Activated naive CD4-positive, alpha-beta T cell treated with anti-CD3 and anti-CD28 coated beads, Interleukin-2, amount 10 ng/mL, durations not matched to agents 7 days and 5 days (primary cell): ENCODE results near the gene MAP4K5.

ENCODE experiments used
- CTCF ChIA-PET: fragments of 350-600 bp; sonication (Branson Sonifier 250); formaldehyde crosslinking; loops from one replicate; lab custom pipeline; 2021; ENCODE audit warnings: antibody characterized with exemption; lab: Charles Lee
- DNase-seq: peaks from one replicate; pipeline ENCODE4 v3.0.0-alpha.2; 2020
- H3K27ac Mint-ChIP-seq: one replicate; pipeline ENCODE4 v1.8.0; 2021; ENCODE audit warnings: mild to moderate bottlenecking, moderate library complexity, mixed read lengths
- H3K27me3 Mint-ChIP-seq: one replicate; pipeline ENCODE4 v1.8.0; 2021; ENCODE audit warnings: mild to moderate bottlenecking, mixed read lengths
- H3K36me3 Mint-ChIP-seq: one replicate; pipeline ENCODE4 v1.8.0; 2021; ENCODE audit warnings: mixed read lengths
- H3K4me1 Mint-ChIP-seq: one replicate; pipeline ENCODE4 v1.8.0; 2021; ENCODE audit warnings: mixed read lengths
- H3K4me3 Mint-ChIP-seq: one replicate; pipeline ENCODE4 v1.8.0; 2021; ENCODE audit warnings: mild to moderate bottlenecking, moderate library complexity, mixed read lengths
- H3K9me3 Mint-ChIP-seq: one replicate; pipeline ENCODE4 v1.8.0; 2021; ENCODE audit warnings: mixed read lengths

Gene MAP4K5

GRCh38 chr14:50373959-50374358 lies 158.4 kb downstream of the MAP4K5 start:
- Mint-ChIP-seq H3K9me3 (no peaks in the 10 kb centered on the region), H3K27ac (no peak overlapping the region), H3K27me3 (peaks cover under 1% of the 10 kb centered on the region), H3K36me3 (no peaks in the 10 kb centered on the region), H3K4me1 (no peaks in the 10 kb centered on the region), H3K4me3 (no peak overlapping the region)
- CTCF ChIA-PET, result no interaction called here
- DNase-seq, result no peak

GRCh38 chr14:50371546-50371945 lies 160.8 kb downstream of the MAP4K5 start:
- H3K4me1 Mint-ChIP-seq, result peaks cover 4% of the 10 kb centered on the region
- no peak for DNase-seq
- H3K27ac Mint-ChIP-seq, result no peak overlapping the region
- no peaks in the 10 kb centered on the region for H3K27me3 Mint-ChIP-seq
- no peak overlapping the region for H3K4me3 Mint-ChIP-seq
- CTCF ChIA-PET, result no interaction called here
- no peaks in the 10 kb centered on the region for H3K36me3 Mint-ChIP-seq
- H3K9me3 Mint-ChIP-seq, result no peaks in the 10 kb centered on the region
